Cardiac fibroblast (primary cell): ENCODE measurements around the gene PIM2.

ENCODE experiments used
- DNase-seq, 2 donors: peaks; one replicate each; pipeline versions ENCODE4 v3.0.0 to v3.0.0-alpha.2; 2010; ENCODE audit warnings: low read depth in 2 of 2
- H3K4me3 ChIP-seq, 2 donors: replicated peaks in 1 of 2; 1 replicate in 1 of 2; 2 replicates in 1 of 2; pipeline ENCODE4 v1.5.1; 2011; ENCODE audit warnings: low read depth in 2 of 2, low read length in 2 of 2, mild to moderate bottlenecking in 2 of 2, moderate library complexity in 1 of 2
- TF ChIP-seq, protein P1 (sequence below): IDR thresholded peaks from one replicate; pipeline ENCODE4 v1.5.1; 2011; ENCODE audit warnings: low read depth, mild to moderate bottlenecking, low read length, inconsistent platforms

PIM2 gene

DNA sequence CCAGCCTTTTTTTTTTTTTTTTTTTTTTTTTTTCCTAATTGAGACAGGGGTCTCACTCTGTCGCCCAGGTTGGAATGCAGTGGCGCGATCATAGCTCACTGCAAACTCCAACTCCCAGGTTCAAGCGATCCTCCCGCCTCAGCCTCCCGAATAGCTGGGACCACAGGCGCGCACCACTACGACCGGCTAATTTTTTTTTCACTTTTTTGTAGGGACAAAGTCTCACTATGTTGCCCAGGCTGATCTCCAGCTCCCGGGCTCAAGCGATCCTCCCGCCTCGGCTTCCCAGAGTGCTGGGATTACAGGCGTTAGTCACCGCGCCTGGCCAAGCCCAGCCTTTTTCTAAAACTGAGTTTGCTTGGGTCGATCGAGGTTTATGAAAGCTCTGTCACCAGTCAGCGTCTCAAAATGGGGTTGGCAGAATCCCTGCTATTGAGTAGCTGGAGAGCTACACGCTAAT is 39.8 kb upstream of the PIM2 start:
- TF ChIP-seq, protein P1, sequence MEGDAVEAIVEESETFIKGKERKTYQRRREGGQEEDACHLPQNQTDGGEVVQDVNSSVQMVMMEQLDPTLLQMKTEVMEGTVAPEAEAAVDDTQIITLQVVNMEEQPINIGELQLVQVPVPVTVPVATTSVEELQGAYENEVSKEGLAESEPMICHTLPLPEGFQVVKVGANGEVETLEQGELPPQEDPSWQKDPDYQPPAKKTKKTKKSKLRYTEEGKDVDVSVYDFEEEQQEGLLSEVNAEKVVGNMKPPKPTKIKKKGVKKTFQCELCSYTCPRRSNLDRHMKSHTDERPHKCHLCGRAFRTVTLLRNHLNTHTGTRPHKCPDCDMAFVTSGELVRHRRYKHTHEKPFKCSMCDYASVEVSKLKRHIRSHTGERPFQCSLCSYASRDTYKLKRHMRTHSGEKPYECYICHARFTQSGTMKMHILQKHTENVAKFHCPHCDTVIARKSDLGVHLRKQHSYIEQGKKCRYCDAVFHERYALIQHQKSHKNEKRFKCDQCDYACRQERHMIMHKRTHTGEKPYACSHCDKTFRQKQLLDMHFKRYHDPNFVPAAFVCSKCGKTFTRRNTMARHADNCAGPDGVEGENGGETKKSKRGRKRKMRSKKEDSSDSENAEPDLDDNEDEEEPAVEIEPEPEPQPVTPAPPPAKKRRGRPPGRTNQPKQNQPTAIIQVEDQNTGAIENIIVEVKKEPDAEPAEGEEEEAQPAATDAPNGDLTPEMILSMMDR = no peak
- peak overlapping the region; percentile 34 to 70 for H3K4me3 ChIP-seq
- peak; percentile 66 to 75 for DNase-seq

DNA sequence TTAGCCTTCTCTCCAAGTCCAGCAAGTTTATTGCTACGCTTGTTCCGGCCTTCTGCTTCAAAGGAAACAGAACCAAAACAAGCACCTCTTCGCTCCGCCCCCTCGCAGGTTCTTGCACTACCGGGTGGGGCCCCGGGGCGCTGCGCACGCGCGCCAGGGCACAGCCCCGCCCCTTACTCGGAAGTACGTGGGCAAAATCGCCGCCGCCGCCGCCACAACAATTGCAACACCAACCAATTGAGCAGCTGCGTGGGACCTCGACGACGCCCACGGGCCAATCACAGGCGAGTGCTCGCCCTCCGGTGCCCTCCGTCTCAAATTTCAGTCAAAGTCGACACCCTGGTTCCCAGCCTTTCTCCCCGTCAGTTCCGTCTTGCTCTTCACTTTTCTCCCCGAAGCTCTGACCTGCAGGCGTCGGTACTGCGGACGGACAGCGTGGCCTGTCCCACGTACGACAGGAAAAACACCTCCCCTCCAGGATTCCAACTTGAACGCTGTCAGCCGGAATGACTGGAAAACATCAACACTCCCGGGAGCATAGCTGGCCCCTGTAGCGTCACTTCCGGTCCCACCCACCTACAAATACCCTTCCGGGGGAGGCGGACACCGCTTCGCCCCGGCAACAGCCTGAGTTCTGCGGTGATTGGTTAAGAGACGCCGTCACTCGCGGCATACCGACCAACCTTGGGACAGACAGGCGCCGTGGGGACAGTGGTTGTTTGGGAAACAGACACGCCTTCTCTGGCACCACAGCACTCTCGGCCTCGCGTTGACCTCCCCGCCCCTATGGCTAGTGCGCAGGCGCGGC is 39.2 kb upstream of the PIM2 start:
- peak; percentile 98 to 99 for DNase-seq
- H3K4me3 ChIP-seq = peak overlapping the region; percentile 50 to 70
- TF ChIP-seq, protein P1 = no peak

DNA sequence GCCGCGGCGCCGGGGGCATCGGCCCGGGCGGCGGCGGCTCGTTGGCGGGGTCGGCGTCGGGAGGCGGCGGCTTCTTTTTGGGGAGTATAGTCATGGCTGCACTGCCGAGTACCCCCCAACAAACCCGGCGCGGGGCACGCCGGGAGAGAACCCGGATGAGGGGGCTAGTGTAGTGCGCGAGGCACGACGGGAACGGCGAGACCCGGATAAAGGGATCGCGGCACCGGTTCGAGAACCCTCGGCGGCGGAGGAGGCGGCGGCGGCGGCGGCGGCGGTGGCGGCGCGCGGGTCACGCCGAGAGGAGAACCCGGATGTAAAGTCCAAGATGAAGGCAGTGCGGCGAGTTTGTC is 38.6 kb upstream of the PIM2 start, which contains the start of gene OTUD5:
OTUD5 (minus strand) TSS at position 131 of the 350 bp plus-strand sequence; CDS start at position 94, 37 bp downstream.
- DNase-seq = no peak
- TF ChIP-seq, protein P1 = no peak
- H3K4me3 ChIP-seq = peak within 1 kb of the TSS; percentile 66 to 70

DNA sequence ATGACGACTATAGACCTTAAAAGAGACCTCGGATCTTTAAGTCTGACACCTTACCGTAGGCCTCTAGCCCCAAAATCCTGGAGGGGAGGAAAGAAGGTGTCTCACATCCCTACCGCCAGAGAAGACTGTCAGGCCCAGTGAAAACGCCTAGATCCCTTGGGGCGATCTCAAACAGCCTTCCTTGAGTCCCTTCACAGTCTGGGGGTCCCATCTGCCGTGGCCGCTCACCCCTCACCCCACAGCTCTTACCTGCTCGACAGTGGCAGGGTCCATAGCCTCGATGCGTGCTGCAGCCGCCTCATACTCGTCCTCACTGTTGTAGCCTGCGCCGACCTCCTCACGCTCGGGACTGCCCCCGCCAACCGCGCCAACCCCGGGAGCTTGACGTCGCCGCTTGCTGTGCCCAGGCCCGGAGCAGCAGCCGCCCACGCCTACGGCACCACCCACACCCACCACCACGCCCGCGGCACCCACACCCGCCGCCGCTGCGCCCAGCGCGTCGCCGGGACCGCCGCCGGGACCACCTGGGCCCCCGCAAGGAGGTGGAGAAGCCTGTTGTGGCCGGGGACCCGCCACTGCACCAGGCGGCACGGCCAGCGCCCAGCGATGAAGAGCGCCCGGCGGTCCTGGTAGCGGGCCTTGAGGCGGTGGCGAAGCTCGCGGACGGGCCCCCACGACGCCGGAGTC is 38.0 kb upstream of the PIM2 start:
- no peak for DNase-seq
- TF ChIP-seq, protein P1 = no peak
- peak overlapping the region; percentile 66 to 70 for H3K4me3 ChIP-seq

DNA sequence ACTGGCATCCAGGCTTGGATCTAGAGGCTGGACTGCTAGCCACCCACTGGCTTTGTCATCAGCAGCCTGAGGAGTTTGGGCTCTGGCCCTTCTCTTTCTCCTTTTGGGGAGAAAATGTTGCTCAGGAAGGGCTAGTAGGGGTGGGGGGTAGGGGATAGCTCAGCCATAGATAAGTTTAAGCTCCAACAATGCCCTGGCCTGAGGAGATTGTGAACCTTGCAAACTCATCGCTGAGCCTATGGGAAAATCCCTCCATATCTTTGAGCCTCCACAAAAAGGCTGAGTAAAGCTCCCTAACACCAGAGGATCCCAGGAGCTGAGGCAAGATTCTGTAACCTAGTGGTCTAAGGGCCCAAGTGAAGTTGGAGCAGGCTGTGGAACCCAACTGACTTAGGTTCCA is 29.8 kb upstream of the PIM2 start:
- no peak for DNase-seq
- TF ChIP-seq, protein P1 = no peak

DNA sequence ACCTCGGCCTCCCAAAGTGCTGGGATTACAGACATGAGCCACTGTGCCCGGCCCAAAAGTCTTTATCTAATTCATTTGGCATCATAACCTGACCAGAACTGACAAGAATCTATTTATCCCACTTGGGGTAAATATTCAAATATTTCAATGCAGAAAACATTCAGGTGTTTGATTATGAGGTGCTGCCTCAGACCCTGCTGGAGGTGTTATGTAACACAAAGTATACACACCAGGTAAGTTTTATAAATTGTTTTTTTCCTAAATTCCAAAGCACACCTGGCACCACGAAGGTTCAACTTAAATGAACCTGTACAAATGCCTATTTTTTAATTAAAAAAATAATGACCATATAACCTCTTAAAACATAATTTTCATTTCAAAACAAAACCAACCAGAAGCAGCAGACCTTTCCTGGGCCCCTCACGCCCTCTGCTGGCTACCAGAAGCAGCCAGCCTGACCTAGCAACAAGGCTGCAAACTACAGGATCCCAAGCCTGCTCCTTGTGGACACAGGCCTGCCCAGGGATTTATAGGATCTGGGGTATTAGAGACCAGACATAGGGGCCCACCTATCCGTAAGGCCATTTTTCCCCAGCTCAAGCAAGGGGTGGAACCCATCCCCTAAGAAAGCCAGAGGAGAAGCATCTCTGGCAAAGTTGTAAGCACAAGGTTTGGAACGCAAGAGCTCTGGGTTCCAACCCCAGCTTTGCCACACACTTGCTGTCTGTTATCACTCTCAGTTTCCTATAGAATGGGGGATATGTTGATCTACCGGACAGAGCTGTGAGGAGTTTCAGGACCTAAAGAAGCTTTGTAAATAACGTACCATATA is 26.9 kb upstream of the PIM2 start:
- TF ChIP-seq, protein P1 = peak; percentile 72
- peak; percentile 51 to 63 for DNase-seq
- no peak overlapping the region for H3K4me3 ChIP-seq

More for the DNA sequence above, 29.8 kb upstream of the PIM2 start:
- no peak overlapping the region for H3K4me3 ChIP-seq
